GM19025 (cell line): ENCODE data around the gene ABHD12.
"Not testable (repeated sequence)": the region's sequence is repeated elsewhere in the genome, so short reads cannot be mapped to it uniquely, and the experiment has no call there.

Source experiments
- ATAC-seq: cut with Tn5 transposase; IDR thresholded peaks from one replicate; pipeline ENCODE4 v1.9.1; 2021; ENCODE audit warnings: mild to moderate bottlenecking, low read depth, moderate library complexity; ENCODE audit not compliant: unreplicated experiment

The ABHD12 gene

DNA sequence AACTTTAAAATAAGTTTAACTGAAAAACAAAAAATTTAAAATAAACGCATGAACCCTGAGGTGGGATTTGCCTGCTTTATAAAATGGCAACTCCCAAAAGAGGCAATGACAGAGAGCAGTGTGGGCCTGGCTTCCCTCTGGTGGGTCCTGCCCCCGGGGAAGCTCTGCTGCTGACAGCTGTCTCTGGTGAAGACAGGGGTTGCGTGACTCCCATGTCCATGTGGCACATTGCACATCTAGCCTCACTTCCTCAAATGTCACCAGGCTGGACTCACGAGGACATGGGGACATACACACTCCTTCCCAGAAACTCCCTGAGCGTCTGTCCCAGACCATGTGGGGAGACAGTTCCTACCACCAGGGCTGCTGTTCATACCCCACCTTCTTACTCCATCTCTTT lies 66.2 kb downstream of the ABHD12 start:
- ATAC-seq = no peak

DNA sequence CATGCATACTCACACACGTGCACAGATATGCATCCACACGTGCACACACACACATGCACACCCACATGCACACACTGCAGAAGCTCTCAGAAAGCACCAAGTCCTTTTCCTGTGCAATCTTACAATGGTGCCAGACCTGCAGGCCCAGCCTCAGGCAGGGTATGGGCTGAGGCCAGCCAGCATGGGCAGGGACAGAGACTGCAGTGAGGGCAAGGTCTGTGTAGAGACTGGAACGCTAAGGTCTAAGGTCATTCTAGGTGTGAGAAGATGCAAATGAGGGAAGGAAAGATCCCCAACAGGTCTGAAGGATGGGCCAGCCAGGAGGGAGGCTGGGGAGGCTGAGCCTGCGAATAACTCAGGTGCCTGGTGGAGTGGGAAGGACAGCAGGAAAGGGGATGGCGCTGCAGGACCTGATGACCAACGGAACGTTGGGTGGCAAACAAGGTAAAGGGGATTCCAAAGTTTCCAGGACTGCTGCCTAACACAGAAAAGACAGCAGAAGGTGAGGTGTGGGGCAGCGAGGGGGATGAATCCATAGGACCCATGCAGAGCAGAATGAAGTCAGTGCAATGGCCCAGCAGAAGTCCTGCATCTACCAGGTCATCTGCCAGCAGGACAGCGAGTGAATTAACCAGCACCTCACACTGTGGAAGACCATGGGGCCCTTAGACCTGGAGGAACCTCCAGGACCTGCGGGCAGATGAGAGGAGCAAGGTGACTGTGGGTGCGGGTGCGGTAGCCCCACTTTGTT lies 67.0 kb downstream of the ABHD12 start:
- ATAC-seq = no peak

DNA sequence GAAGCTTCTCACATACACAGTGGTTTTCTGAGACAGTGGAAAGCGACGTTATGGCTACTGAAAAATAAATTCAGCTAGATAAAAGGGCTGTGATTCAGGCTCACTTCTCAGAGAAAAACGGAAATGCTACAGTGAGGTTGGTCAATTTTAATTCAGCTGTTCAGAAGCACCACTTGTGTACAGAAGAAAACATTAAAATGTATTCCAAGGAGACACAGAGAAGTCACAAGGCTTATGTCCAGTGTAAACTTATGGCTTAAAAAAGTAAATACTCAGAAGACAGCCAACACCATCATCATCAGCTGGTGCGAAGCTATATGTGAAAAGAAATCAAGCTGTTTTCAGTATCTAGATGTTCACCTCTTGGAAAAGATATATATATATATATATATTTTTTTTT lies 68.6 kb downstream of the ABHD12 start:
- no peak for ATAC-seq

DNA sequence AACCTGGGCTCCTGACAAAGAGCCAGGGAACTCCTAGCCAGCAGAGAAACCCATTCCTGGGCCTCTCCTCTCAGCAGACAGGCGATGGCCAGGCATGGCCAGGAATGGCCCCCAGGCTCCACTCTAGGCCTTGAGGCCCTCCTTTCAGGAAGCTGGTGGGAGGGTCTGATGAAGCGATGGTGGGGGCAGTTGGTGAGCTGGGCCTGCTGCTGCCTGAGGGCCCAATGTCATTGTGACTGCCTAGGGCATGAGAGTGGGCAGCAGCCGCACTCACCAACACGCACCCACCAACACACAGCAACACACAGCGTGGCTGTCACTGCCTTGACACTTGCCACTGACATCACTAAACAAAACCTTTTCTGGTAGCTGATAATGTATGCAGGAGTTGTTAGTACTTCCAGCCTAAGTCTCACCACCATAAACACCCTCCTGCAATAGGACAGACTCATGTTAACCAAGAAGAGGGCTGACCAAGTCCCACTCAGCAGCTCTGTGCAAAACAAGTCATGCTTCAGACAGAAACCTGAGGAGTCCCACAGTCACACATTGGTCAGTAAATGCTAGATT lies 69.3 kb downstream of the ABHD12 start:
- ATAC-seq = no peak

DNA sequence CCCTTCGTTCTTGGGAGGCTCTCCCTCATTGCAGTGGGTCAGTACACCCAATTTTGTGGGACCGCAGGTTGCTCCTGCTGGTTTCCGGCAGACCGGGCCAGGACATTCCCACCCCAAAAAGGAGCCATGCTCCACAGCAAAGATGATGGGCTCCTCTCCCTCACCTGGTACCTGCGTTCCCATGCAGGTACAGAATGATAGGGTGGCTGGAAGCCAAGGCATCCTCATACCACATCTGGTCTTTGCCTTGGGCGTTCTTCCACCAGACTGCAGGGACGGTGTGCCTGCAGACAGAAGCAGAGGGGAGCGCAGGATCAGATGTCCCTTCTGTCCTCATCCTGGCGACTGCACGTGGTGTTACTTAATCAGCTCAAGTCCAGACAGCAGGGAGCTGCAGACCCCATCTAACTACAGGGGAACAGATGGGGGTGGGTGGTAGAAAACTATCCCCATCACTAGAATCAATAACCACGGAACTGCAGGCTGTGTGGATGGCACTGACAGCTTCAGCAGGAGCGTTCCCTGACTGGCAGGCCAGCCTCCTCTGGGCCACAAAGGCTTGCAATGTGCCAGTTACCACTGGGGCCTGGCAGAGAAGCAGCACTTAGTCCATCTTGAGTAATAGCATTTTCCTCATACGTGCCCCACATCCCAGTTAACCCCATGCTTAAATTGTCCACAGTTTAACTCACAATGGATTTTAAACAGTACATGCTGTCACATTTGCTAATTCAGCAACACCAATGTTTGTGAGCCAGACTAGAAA lies 70.4 kb downstream of the ABHD12 start:
- ATAC-seq = no peak

DNA sequence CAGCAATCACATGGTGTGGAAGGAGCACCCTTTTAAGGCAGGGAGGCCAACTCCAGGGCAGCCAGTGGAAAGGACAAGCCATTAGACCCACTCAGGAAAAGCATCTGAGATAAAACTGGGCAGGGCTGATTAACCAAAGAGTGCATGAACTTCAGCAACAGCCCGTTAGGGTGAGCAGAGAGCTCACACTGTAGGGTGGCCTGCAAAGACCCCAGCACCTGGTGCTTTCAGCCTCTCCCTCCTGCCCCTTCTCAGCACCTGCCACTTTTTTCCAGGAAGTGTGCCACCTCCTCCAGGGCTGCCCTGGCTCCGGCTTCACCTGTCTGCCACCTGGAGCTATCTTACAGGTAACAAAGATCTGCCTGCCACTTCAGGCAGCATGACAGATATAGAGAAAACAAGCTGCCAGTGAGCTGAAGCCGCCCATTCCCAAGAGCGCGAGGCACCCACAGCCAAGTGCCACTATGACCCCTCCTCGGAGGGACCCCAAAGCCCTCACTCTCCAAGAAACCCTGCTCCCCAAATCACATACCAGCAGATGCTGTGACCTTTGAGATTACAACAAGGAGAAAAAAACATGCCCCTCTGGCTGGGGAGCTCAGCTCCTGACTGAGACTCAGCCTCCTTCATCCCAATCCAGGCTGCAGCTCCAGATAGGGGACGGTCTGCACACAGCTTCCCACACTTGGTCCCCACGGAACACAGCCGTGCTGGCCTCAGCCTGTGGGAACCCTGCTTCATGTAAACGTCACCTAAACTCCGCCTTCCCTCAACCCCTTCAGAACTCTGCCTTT lies 71.2 kb downstream of the ABHD12 start:
- peak; percentile 4 for ATAC-seq

DNA sequence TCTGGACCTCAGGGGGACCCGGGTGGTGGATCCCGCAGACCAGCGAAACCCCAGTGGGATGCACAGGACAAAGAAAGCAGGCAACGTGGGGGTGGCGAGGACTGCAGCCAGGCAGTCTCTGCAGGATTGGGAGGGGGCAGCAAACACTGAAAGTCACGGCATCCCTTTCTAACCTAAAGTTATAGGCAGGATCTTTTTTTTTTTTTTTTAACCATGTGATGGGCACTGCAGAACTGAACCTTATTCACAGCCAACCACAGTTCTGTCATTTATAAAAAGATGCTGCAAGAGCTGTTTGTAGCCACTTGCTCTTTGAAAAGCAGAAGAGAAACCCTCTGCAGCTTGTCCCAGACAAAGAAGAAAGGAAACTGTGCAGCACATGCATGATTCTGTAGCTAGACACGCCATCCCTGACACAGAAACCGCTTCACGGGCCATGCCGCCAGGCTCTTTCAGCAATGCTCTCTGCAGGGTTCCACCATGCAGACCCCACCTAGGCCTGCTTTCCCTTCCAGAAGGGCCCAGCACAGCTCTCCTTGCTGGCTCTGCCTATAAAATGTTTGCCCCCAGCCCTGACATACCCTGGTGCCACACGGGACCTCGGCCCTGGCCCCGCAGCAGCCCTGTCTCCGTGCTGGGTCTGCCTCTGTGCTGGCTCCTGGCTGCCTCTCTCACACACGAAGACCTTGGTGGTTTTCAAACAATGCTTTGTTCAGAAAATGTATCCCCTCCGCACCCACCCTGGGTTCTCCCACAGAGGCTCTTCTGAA lies 72.0 kb downstream of the ABHD12 start:
- peak; percentile 86 for ATAC-seq

DNA sequence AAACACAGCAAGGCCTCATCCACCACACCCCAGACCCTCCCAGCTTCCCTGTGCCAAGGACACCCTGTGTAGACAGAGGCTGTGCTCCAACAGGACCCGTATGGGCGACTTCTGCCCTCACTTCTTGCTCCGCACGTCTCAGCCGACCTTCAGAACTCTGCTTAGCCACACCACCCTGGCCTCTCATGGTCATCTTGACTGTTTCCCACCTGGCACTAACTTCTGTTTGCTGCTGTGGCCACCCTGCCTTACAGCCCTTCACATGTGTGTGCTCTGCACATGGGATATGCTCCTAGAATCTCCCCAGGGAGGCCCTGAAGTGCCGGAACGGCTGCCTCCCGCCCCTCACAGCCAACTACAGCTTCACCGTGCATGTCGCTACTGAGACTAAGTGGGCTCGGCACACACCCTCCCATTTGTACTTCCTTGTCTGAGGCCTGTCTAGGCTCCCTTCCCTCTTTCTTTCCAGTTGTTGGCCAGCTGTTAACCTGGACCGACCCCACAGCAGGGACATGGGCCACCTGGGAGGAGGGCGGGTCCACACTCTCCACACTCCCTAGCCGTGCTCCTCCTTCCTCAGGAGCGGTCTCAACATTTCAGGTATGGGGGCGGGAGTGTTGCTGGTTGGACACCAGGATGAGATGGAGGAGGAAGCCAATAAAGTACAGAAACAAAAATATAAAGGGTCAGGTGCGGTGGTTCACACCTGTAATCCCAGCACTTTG lies 73.1 kb downstream of the ABHD12 start:
- ATAC-seq = no peak

DNA sequence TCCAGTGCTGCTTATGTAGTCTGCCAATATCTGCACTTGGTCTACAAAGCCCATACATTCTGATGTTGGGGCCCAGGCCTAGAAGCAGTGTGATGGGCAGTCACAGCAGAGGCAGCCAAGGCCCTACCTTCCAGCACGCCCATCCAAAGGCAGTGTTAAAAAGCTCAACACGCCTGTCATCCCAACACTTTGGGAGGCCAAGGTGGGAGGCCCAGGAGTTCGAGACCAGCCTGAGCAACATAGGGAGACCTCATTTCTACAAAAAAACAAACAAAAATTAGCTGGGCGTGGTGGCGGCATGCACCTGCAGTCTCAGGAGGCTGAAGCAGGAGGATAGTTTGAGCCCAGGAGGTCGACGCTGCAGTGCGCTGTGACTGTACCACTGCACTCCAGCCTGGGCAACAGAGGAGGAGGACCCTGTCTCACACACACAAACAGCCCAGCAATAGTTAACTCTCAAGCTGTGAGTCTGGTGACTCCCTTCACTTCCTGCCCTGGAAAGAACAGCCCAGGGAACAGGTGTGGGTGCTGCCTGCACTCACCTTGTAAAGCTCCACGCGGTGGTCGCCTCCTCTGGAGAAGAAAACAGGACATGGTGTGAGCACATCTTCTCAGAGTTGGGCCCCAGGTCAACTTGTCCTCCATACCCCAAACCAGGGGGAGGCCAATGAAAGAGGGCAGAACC lies 74.0 kb downstream of the ABHD12 start:
- no peak for ATAC-seq

DNA sequence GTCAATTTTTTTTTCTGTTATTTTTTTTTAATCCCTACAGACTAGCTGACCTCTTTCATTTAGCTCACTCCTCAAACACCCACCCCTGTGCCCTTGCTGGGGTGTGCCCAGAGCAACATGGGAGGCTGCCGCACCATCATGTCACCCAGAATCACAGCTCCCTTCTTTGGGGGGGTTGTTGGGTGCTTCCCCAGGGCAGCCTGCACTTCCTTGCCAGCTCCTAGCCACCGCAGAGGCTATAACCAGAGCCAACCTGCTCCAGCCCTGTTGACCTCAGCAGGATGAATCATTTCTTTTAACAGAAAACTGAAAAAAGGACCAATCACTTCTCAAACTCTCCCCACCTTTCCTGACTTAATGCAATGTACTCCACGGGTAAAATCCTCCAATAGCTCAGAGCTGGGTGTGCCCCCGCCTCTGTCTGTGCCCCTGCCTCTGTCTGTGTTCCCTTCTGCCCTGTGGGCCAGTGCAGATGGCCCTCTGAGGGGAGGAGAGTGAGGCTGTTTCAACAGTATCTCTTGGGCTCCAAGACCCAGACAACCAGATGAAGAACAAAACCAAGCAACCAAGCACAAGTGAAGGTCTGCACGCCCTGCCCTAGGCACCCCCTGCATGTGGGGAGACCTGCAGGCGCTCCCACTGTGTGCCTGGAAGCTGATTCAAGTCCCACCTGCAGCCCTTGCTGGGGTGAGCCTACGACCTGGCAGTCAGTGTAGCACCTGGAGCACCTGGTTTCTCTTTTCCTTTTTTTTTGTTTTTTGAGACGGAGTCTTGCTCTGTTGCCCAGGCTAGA lies 75.0 kb downstream of the ABHD12 start:
- ATAC-seq = no peak

DNA sequence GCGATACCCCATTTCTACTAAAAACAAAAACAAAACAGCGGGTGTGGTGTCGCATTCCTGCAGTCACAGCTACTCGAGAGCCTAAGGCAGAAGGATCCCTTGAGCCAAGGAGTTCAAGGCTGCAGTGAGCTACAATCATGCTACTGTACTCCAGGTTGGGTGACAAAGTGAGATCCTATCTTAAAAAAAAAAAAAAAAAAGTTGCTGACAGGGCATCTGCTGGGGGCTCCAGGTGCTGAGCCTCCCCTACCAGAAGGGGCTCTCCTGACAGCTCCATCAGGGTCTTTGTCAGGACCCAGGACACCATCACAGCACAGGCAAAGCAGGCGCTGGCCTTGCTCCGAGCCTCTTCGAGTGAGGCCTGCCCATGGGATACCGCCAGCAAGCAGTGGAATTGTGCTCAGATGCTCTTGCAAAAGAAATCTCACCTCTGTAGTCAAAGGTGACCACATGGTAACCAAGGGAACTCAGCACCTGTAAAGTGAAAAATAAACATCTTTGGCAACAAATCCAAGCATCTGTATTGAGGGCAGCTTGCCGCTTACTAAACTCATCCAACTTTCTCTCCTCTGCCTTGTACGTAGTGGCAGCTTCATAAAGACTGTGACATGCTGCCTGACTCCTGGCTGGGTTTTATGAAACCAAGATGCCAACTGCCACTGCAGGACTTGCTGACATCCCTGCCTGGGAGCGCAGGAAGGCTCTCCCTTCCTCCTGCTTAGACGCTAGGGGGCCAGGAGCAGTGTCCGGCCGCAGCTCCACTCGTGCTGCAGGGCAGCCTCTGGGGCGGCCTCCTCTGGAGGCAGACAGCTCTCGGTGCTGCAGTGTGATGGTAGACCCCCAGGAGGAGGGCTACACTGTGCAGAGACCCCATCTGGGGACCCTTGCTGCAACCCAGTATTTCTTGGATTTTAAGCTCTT lies 75.9 kb downstream of the ABHD12 start:
- ATAC-seq = no peak

DNA sequence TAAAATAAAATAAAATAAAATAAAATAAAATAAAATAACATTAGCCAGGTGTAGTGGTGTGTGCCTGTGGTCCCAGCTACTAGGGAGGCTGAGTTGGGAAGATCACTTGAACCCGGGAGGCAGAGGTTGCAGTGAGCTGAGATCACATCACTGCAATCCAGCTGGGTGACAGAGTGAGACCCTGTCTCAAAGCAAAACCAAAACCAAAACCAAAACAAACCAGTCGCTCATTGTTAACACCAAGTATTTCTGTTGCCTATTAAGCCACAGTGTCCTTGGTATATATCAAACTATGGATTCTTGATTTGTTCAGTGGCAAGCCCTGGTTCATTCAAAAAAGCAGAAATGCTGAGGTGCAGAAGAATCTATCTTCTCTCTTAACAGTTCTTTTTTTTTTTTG lies 77.0 kb downstream of the ABHD12 start:
- no peak for ATAC-seq

DNA sequence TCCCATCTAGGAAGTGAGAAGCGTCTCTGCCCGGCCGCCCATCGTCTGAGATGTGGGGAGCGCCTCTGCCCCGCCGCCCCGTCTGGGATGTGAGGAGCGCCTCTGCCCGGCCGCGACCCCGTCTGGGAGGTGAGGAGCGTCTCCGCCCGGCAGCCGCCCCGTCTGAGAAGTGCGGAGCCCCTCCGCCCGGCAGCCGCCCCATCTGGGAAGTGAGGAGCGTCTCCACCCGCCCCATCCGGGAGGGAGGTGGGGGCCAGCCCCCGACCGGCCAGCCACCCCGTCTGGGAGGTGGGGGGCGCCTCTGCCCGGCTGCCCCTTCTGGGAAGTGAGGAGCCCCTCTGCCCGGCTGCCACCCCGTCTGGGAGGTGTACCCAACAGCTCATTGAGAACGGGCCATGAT lies 77.9 kb downstream of the ABHD12 start:
- not testable (repeated sequence) for ATAC-seq

DNA sequence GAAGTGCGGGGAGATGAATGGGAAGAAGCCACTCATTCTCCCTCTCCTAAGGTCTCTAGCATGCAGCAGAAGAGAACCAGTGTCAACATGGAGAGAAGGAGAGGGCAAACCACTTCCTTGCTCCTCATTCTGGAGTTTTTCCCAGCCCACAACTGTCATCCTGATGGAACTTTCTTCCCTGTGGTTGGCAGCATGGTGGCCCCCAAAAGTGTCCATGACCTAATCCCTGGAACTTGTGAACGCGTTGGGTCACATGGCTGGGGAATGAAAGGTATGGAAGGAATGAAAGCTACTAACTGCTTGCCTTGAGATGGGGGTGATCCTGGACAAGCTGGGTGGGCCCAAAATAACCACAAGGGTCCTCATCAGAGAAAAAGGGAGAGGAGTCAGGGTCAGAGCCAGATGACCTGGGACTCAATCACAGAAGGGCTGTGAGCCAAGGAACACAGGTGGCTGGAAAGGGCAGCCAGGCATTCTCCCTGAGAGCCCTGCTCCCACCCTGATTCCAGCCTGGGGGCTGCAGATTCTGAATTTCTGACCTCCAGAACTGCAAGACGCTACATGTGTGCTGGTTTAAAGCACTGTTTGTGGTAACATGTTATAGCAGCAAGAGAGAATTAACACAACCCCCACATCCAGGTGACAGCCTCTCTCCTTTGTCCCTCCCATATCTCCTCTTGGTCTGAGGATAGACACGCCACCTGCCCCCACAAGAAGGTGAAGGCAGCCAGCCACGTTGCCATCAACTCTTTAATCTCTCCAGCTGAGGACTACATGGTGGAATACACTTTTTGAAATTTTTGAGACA lies 79.5 kb downstream of the ABHD12 start:
- ATAC-seq = no peak

DNA sequence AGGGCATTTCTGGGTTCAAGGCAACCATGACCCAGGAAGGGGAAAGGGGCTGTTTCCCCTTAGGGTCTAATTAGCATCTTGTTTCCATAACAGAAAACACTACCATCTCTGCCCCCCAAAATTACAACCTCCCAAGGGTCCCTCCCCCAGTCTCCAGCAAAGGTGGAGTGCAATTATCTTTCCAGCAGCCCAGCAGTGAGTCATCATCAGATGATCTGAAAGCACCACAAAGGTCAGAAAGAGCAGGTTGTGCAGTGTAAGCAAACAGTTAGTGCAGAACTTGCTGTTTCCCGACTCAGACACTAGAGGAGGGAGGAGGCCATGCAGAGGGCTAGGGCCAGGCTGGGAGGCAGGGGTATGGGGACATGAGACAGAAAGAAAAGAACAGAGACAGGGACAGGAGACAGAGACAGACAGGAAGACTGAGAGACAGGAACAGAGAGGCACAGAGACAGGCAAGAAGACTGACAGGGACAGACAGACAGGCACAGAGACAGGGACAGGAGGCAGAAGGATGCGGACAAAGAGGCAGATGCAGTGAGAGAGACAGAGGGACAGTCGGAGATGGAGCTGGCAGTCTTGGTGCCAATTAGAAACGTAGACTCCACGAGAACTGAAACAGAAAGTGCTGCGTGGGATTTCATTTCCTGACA lies 80.2 kb downstream of the ABHD12 start:
- ATAC-seq = peak; percentile 85
